Adipose tissue (tissue), 3 donors: ENCODE measurements around the gene DSE. TPM values are rescaled to one million over a fixed set of nuclear protein-coding genes. Genes with fewer than 3 reads are reported as not detected.

Experiments used
- H3K27ac ChIP-seq: one replicate; pipeline ENCODE4 v1.5.1; 2013; ENCODE audit warnings: low read depth, low read length
- WGBS, 3 donors: extraction: QIAGEN DNeasy Blood & Tissue Kit; methylation state at CpG; one replicate each; pipeline ENCODE4 v1.1.7; 2013; 5-methylcytosine and 5-hydroxymethylcytosine counted together
- polyA plus RNA-seq, 3 donors: library from polyadenylated mRNA; stranded (reverse); fragments of 200-250 nt; gene quantifications; one replicate each; pipeline ENCODE4 v1.2.3, GENCODE V29; 2013
- donor health status: healthy with polysubstance abuse.
- donor health status: Bipolar disorder and iron deficiency.
- donor health status: healthy.

DSE gene
- polyA plus RNA-seq, 3 donors = 3.5 to 31.2 (median 20.6) TPM

GRCh38 chr6:116452531-116452930, 81.8 kb downstream of the DSE start:
- no peak overlapping the region for H3K27ac ChIP-seq
- WGBS, 3 donors = 79 to 97% (median 79%) methylated on average over 2 of the region's 2 CpGs

GRCh38 chr6:116456106-116456505, 85.4 kb downstream of the DSE start:
- no peak overlapping the region for H3K27ac ChIP-seq
- 87 to 97% (median 90%) methylated on average over 3 of the region's 3 CpGs for WGBS, 3 donors

- WGBS, 3 donors = 71 to 85% (median 78%) methylated on average over 2 of the region's 2 CpGs
- no peak overlapping the region for H3K27ac ChIP-seq
Observed at GRCh38 chr6:116456927-116457326, 86.2 kb downstream of the DSE start.

- H3K27ac ChIP-seq = no peak overlapping the region
- 87 to 95% (median 94%) methylated on average over 9 of the region's 9 CpGs for WGBS, 3 donors
Observed at GRCh38 chr6:116458264-116458663, 87.5 kb downstream of the DSE start.

GRCh38 chr6:116459927-116460326, 89.2 kb downstream of the DSE start:
- 90 to 93% (median 92%) methylated on average over 4 of the region's 4 CpGs for WGBS, 3 donors
- no peak overlapping the region for H3K27ac ChIP-seq

GRCh38 chr6:116461331-116461931, 90.7 kb downstream of the DSE start, which contains the start of gene CALHM6:
TSS of gene CALHM6 (plus strand) at chr6:116461375. CDS start at chr6:116461930, 555 bp downstream.
- WGBS, 3 donors = 33 to 39% (median 35%) methylated on average over 13 of the region's 13 CpGs

GRCh38 chr6:116461932-116462885, 91.5 kb downstream of the DSE start:
- H3K27ac ChIP-seq = no peak overlapping the region
- WGBS, 3 donors = 8 to 12% (median 11%) methylated on average over 76 to 84 of the region's 84 CpGs

More at GRCh38 chr6:116461331-116461931, 90.7 kb downstream of the DSE start, which contains the start of gene CALHM6:
- no peak within 1 kb of the TSS for H3K27ac ChIP-seq

GRCh38 chr6:116463301-116463700, 92.6 kb downstream of the DSE start:
- no peak overlapping the region for H3K27ac ChIP-seq
- 63 to 88% (median 71%) methylated on average over 4 of the region's 4 CpGs for WGBS, 3 donors

GRCh38 chr6:116465246-116465645, 94.5 kb downstream of the DSE start:
- 30 to 80% (median 43%) methylated on average over 5 of the region's 5 CpGs for WGBS, 3 donors
- H3K27ac ChIP-seq = no peak overlapping the region

GRCh38 chr6:116467096-116467495, 96.3 kb downstream of the DSE start:
- H3K27ac ChIP-seq = no peak overlapping the region
- WGBS, 3 donors = 91 to 100% (median 95%) methylated on average over 1 of the region's 1 CpG

GRCh38 chr6:116467514-116467913, 96.8 kb downstream of the DSE start:
- H3K27ac ChIP-seq = no peak overlapping the region

GRCh38 chr6:116468293-116468692, 97.5 kb downstream of the DSE start:
- 27 to 78% (median 67%) methylated on average over 1 of the region's 1 CpG for WGBS, 3 donors
- no peak overlapping the region for H3K27ac ChIP-seq

- 62 to 96% (median 79%) methylated on average over 1 of the region's 1 CpG for WGBS, 3 donors
- H3K27ac ChIP-seq = no peak overlapping the region
Observed at GRCh38 chr6:116471531-116471930, 100.8 kb downstream of the DSE start.

- H3K27ac ChIP-seq = no peak overlapping the region
- WGBS, 3 donors = 83 to 88% (median 86%) methylated on average over 3 of the region's 3 CpGs
Observed at GRCh38 chr6:116472706-116473105, 102.0 kb downstream of the DSE start.

- 25 to 73% (median 42%) methylated on average over 1 of the region's 1 CpG for WGBS, 3 donors
- H3K27ac ChIP-seq = no peak overlapping the region
Observed at GRCh38 chr6:116475141-116475540, 104.4 kb downstream of the DSE start.

GRCh38 chr6:116476002-116476678, 105.4 kb downstream of the DSE start:
- WGBS, 3 donors = 50 to 67% (median 56%) methylated on average over 5 of the region's 5 CpGs
- no peak overlapping the region for H3K27ac ChIP-seq

GRCh38 chr6:116482780-116483179, 112.0 kb downstream of the DSE start:
- 72 to 97% (median 85%) methylated on average over 1 of the region's 1 CpG for WGBS, 3 donors
- H3K27ac ChIP-seq = no peak overlapping the region

- no peak overlapping the region for H3K27ac ChIP-seq
- 26 to 91% (median 83%) methylated on average over 2 of the region's 2 CpGs for WGBS, 3 donors
Observed at GRCh38 chr6:116483616-116484015, 112.9 kb downstream of the DSE start.
